ENCODE measurements around the gene ITPR1.

DNA sequence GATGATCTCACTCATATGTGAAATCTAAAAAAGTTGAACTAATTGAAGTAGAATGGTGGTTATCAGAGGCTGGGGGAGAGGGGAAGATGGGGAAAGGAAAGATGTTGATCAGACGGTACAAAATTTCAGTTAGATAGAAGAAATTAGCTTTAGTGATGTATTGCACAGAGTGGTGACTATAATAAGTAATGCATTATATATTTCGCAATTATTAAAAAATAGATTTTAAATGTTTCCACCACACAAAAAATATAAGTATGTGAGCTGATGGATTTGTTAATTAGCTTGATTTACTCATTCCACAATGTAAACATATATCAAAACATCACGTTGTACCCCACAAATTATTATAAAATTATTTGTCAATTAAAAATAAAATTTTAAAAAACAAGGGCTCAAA is 34.2 kb upstream of the ITPR1 start:
- TF ChIP-seq EZH2 (IDR thresholded peaks at IDR 0.05) (no peak), POLR2AphosphoS5 (IDR thresholded peaks at IDR 0.05; ENCODE audit: borderline replicate concordance, low read depth, low read length) (no peak), FOXP2 (optimal IDR thresholded peaks at IDR 0.05; ENCODE audit: control extremely low read depth, extremely low read length, insufficient read depth) (no peak)

Measured in SK-N-MC (cell line).